ELR (cell line): ENCODE measurements around the gene TNFRSF14.
"Not testable (repeated sequence)": the region's sequence is repeated elsewhere in the genome, so short reads cannot be mapped to it uniquely, and the experiment has no call there.

Source experiments
- DNase-seq: peaks from one replicate; pipeline ENCODE4 v3.0.0-alpha.2; 2015; ENCODE audit warnings: low read depth

TNFRSF14 gene

GRCh38 chr1:2539312-2539907 lies 16.8 kb upstream of the TNFRSF14 start:
- no peak for DNase-seq

DNA sequence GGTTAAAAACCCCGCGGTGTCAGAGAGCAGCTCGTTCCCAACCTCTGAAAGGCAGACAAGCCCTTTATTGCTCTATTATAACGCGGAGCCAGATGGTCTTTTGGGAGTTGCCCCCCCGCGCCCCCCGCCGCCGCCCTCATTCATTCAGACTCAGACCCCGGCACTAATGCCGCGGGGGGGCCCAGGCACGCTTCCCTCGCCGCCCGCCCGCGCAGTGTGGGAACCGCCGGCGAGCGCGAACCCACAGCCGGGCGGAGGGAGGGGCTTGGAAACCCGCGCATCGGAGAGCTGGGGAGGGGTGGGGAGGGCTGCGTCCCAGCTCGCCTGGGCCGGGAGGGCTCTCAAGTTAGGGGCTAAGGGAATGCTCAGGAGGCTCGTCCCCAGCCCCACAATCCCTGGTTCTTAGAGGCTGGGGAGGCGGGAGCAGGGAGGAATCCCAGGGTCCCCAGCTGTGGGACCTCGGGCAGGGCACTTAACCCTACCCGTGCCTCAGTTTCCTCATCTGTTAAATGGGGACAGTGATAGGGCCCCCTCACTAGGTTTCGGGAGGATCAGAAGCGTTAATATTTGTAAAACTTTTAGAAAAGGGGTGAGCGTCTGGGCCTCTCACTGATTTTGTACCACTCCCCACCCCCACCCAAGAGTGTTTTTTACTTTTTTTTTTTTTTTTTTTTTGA lies 15.2 kb upstream of the TNFRSF14 start:
- no peak for DNase-seq

DNA sequence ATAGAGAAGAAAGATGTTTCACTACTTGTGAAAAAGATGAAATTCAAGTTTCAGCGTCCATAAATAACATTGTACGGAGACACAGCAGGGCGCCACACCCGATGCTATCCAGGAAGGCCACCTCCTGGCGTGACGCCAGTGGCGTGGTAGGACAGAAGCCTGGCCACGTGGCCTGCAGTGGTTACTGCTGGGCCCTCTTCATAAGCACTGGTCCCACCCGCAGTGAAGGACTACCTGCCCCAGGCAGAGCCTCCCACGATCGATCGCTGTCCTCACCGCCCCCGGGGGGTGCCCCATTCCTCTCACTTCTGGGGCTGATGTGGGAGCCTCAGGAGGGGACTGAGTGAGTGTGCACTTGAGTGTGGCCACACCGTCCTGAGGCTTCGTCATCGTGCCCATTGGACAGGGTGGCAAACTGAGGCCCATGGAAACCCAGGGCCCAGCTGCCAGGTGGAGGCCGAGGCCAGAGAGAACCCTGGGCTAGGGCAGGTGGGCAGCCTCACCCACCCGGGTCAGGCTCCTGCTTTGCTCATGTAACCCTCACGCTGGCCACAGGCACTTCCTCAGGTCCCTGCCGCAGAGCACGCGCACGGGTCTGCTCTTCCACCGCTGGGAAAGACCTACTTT lies 14.4 kb upstream of the TNFRSF14 start:
- DNase-seq: no peak

GRCh38 chr1:2542246-2542915 lies 13.8 kb upstream of the TNFRSF14 start:
- no peak for DNase-seq

- DNase-seq: peak; percentile 45
Measured at GRCh38 chr1:2543543-2544092, 12.6 kb upstream of the TNFRSF14 start.

GRCh38 chr1:2544093-2544874 lies 11.9 kb upstream of the TNFRSF14 start:
- DNase-seq: no peak

GRCh38 chr1:2544875-2545640 lies 11.1 kb upstream of the TNFRSF14 start:
- DNase-seq: no peak

GRCh38 chr1:2545754-2546514 lies 10.2 kb upstream of the TNFRSF14 start:
- DNase-seq: peak; percentile 80

DNA sequence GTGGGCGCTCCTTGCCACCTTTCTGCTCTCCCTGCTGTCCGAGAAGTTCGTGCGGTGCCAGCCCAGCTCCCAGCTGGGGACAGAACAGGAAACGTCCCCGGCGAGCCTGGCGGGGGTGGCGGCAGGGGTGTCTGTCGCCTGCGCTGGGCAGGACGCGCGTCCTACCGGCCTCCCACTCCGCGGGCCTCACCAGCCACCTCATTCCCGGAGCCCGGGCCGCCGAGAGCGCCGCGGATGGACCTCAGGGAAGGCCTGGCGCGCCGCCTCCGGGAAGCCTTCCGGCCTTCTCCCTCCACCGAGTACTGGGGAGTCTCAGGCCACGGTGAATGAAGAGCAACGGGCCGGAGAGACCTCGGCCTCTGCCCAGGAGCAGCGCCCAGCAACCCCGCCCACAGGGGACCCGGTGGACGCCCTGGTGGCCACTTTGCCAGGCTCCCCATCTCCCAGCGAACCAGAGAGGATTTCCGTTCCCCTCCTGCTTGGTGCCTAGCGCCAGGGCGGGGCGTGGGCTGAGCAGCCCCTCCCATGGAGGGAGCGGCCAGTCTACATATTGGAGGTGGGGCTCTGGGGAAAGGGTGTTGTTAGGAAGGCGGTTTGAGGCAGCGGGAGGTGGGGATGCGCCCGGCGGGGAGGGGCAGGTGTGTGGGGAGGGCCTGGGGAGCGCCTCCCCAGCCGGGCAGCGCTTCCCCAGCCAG lies 9.5 kb upstream of the TNFRSF14 start:
- peak; percentile 84 for DNase-seq

- DNase-seq: no peak
Measured at GRCh38 chr1:2547210-2548067, 8.7 kb upstream of the TNFRSF14 start.

DNA sequence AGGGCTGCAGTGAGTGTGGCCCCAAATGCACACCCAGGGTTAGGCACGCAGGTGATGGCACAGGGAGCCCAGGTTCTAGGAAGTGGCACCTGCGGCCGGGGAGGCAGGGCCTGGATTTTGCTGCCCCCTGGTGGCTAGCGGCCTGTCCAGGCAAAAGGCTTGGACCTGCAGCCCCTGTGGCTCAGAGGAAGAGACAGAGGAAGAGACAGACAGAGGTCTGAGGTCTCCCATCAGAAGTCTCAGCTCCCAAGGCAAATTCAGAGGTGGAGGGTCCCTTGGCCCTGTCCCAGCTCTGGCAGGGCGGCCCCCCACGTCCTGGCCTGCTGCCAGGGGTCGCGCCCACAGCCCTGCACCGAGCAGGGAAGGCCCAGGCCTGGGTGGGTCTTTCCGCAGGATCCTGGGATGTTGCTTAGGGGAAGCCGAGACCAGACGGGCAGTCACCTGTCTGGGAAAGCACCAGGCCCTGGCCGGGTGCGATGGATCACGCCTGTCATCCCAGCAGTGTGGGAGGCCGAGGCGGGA lies 8.0 kb upstream of the TNFRSF14 start:
- DNase-seq: peak; percentile 69

- DNase-seq: not testable (repeated sequence)
Measured at GRCh38 chr1:2549367-2550029, 6.7 kb upstream of the TNFRSF14 start.

GRCh38 chr1:2550309-2550861 lies 5.8 kb upstream of the TNFRSF14 start:
- DNase-seq: not testable (repeated sequence)

DNA sequence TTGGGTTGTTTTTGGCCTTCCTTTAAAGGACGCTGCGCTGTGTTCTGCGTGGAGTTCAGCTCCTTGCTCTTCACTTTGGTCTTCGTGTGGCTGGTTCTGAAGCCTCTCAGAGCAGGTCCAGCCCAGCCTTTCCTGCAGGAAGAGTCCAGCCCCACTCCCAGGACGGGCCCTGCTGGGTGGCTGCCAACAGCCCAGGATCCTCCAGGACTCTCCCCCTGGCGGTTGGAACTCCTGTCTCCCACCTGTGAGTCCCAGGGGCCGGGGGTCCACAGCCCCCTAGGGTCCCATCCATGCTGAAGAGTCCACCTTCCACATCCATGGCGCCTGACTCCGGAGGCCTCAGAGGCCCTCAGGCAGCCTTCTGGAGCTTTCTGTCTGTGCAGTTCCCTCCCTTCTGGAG lies 4.6 kb upstream of the TNFRSF14 start:
- DNase-seq: not testable (repeated sequence)

GRCh38 chr1:2552189-2552588 lies 4.0 kb upstream of the TNFRSF14 start:
- no peak for DNase-seq

DNA sequence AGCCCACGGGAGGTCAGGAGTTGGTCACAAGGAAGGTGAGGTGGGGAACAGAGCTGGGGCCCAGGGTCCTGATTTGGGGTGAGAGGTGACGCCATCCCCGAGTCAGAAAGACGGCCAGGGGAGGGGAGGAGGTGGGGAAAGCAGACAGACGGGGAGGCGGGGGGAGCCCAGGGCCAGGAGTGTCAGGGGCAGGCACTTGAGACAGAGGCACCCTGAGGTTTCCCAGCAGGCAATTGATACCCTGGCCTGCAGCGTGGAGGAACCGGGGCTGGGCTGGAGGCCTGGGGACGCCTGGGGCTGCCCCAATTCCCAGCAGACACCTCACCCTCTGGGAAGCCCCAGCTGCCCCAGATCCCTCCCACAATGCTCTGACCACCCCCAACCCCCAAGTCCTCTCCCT lies 3.1 kb upstream of the TNFRSF14 start:
- not testable (repeated sequence) for DNase-seq

- no peak for DNase-seq
Measured at GRCh38 chr1:2553871-2554620, 2.1 kb upstream of the TNFRSF14 start.
